GM12801 (cell line): Measurements from ENCODE around the gene ADCY4.
A peak's percentile ranks its signal among the peaks of the same experiment; 100 is the strongest.

Source experiments
- TF ChIP-seq, protein P1 (sequence below): IDR thresholded peaks from one replicate; pipeline ENCODE4 v1.5.1; 2011; ENCODE audit warnings: control low read depth; ENCODE audit not compliant: insufficient read length; ENCODE audit errors: extremely low read depth

The ADCY4 gene

GRCh38 chr14:24304019-24304387 lies 30.9 kb downstream of the ADCY4 start:
- TF ChIP-seq, protein P1, sequence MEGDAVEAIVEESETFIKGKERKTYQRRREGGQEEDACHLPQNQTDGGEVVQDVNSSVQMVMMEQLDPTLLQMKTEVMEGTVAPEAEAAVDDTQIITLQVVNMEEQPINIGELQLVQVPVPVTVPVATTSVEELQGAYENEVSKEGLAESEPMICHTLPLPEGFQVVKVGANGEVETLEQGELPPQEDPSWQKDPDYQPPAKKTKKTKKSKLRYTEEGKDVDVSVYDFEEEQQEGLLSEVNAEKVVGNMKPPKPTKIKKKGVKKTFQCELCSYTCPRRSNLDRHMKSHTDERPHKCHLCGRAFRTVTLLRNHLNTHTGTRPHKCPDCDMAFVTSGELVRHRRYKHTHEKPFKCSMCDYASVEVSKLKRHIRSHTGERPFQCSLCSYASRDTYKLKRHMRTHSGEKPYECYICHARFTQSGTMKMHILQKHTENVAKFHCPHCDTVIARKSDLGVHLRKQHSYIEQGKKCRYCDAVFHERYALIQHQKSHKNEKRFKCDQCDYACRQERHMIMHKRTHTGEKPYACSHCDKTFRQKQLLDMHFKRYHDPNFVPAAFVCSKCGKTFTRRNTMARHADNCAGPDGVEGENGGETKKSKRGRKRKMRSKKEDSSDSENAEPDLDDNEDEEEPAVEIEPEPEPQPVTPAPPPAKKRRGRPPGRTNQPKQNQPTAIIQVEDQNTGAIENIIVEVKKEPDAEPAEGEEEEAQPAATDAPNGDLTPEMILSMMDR: no peak

DNA sequence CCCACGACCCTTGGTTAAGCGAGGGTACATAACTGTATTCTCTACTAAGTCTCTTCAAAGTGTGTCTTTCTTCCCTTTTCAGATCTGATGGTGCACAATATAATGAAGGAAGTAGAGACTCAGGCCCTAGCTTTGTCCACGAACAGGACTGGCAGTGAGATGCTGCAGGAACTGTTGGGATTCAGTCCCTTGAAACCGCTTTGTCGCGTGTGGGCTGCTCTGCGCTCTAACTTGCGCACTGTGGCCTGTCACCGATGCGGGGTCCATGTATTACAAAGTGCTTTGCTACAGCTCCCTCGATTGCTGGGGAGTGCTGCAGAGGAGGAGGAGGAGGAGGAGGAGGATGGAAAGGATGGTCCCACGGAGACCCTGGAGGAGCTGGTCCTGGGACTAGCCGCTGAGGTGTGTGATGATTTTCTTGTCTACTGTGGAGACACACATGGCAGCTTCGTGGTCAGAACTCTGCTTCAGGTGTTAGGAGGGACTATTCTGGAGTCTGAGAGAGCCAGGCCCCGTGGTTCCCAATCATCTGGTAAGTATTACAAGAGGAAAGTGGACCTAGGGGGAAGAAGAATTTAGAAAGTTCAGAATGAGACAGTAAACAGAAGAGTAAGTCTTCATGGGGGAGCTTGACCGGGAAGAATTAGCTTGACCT lies 34.4 kb downstream of the ADCY4 start:
- TF ChIP-seq, protein P1: no peak

GRCh38 chr14:24299255-24300191 lies 35.3 kb downstream of the ADCY4 start, which contains the start of the genes DHRS1 and NOP9:
DHRS1 (minus strand) TSS chr14:24299780; CDS start chr14:24299106, 674 bp downstream.
NOP9 (plus strand) TSS chr14:24299850; CDS start chr14:24299955, 105 bp downstream.
- TF ChIP-seq, protein P1: no peak

- TF ChIP-seq, protein P1: no peak
Measured at GRCh38 chr14:24298892-24299254, 36.0 kb downstream of the ADCY4 start.

DNA sequence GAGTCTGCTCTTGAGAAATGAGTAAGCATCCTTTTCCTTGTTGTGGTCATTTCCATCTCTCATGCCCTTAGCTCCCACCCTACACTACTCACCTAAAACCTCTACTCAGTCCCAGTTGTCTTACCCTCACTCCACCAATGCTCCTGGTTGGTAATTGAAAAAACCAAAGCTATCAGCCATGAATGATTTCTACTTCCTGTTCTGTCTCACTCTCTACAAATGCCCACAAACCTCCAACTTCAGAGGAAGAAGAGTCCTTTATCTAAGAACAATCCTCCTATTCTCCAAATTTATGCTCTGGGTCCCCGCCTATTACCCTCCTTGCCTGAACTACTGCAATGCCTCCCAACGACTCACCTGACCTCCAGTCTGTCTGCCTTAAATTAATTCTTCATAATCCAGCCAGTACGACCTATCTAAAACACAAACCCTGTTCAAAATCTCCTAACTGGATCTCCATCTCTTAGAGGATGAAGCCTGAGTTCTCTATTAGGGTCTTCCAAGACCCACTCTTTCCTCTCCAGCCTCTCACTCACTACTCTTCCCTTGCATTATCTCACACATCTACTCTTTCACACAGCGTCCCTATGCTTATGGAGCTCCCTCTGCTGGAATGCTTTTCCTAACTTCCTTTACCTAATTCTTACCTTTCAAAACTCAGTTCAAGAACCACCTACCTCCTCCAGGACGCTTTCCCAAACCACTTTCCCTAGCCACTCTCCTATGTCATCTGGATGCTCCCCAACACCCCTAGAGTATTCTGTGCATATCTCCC lies 37.5 kb downstream of the ADCY4 start:
- TF ChIP-seq, protein P1: no peak

- TF ChIP-seq, protein P1: peak; percentile 21
Measured at GRCh38 chr14:24296341-24297157, 38.3 kb downstream of the ADCY4 start.
